ENCODE results near the gene INPP5D.

- peak; percentile 1; the same call in 1 of the 2 replicates for TF ChIP-seq POLR2AphosphoS5 (IDR thresholded peaks at IDR 0.05; ENCODE audit: low read depth, low read length)
- TF ChIP-seq TAF1 (IDR thresholded peaks at IDR 0.05; ENCODE audit: borderline replicate concordance, low read depth, low read length) = no peak
Measured at GRCh38 chr2:233060501-233060979, 398 bp downstream of the INPP5D start.
